Adipocyte (in vitro differentiated cells): ENCODE measurements around the gene LGR4.
A peak's percentile ranks its signal among the peaks of the same experiment; 100 is the strongest.

ENCODE experiments used
- DNase-seq: peaks from one replicate; pipeline ENCODE4 v3.0.0-alpha.2; 2015; ENCODE audit warnings: low read depth
- H3K27me3 ChIP-seq: replicated peaks from 2 replicates; pipeline ENCODE4 v1.7.0; 2013; ENCODE audit warnings: mild to moderate bottlenecking, low read length, moderate library complexity; ENCODE audit not compliant: control insufficient read depth, insufficient read depth
- H3K36me3 ChIP-seq: 2 replicates; pipeline ENCODE4 v1.7.0; 2013; ENCODE audit warnings: low read length, mild to moderate bottlenecking, moderate library complexity; ENCODE audit not compliant: control insufficient read depth, insufficient read depth, severe bottlenecking
- H3K4me1 ChIP-seq: 2 replicates; pipeline ENCODE4 v1.7.0; 2013; ENCODE audit warnings: mild to moderate bottlenecking, low read length, moderate library complexity; ENCODE audit not compliant: control insufficient read depth, insufficient read depth
- H3K4me3 ChIP-seq: 2 replicates; pipeline ENCODE4 v1.7.0; 2013; ENCODE audit warnings: mild to moderate bottlenecking, low read length, moderate library complexity
- H3K9ac ChIP-seq: 2 replicates; pipeline ENCODE4 v1.7.0; 2013; ENCODE audit warnings: mild to moderate bottlenecking, low read length, moderate library complexity
- H3K9me3 ChIP-seq: 2 replicates; pipeline ENCODE4 v1.7.0; 2013; ENCODE audit warnings: mild to moderate bottlenecking, low read length, moderate library complexity; ENCODE audit not compliant: control insufficient read depth

Gene LGR4

GRCh38 chr11:27505781-27506180, 33.2 kb upstream of the LGR4 start:
- H3K4me1 ChIP-seq = peaks cover 34% of the 10 kb centered on the region

GRCh38 chr11:27504205-27504604, 31.6 kb upstream of the LGR4 start:
- Histone ChIP-seq H3K4me3 (no peak overlapping the region), H3K36me3 (peaks cover 18% of the 10 kb centered on the region), H3K4me1 (peaks cover 26% of the 10 kb centered on the region), H3K27me3 (no peaks in the 10 kb centered on the region), H3K9me3 (no peaks in the 10 kb centered on the region), H3K9ac (no peak overlapping the region)
- DNase-seq = no peak

More at GRCh38 chr11:27505781-27506180, 33.2 kb upstream of the LGR4 start:
- no peak for DNase-seq
- Histone ChIP-seq H3K9ac (peak overlapping the region; percentile 100), H3K9me3 (no peaks in the 10 kb centered on the region), H3K27me3 (no peaks in the 10 kb centered on the region), H3K4me3 (peak overlapping the region; percentile 97), H3K36me3 (peaks cover 7% of the 10 kb centered on the region)

GRCh38 chr11:27501100-27501499, 28.5 kb upstream of the LGR4 start:
- H3K27me3 ChIP-seq = no peaks in the 10 kb centered on the region
- H3K4me1 ChIP-seq = peaks cover 35% of the 10 kb centered on the region
- no peaks in the 10 kb centered on the region for H3K9me3 ChIP-seq
- peaks cover 36% of the 10 kb centered on the region for H3K36me3 ChIP-seq
- no peak for DNase-seq
- H3K4me3 ChIP-seq = no peak overlapping the region
- H3K9ac ChIP-seq = no peak overlapping the region

GRCh38 chr11:27497911-27498310, 25.3 kb upstream of the LGR4 start:
- peaks cover 53% of the 10 kb centered on the region for H3K36me3 ChIP-seq

GRCh38 chr11:27497284-27497866, 24.8 kb upstream of the LGR4 start:
- H3K4me1 ChIP-seq = peaks cover 24% of the 10 kb centered on the region
- H3K27me3 ChIP-seq = no peaks in the 10 kb centered on the region
- H3K9ac ChIP-seq = no peak overlapping the region
- peak; percentile 71 for DNase-seq
- H3K4me3 ChIP-seq = no peak overlapping the region
- no peaks in the 10 kb centered on the region for H3K9me3 ChIP-seq
- peaks cover 56% of the 10 kb centered on the region for H3K36me3 ChIP-seq

More at GRCh38 chr11:27497911-27498310, 25.3 kb upstream of the LGR4 start:
- no peaks in the 10 kb centered on the region for H3K9me3 ChIP-seq
- DNase-seq = no peak
- H3K4me3 ChIP-seq = no peak overlapping the region
- H3K9ac ChIP-seq = no peak overlapping the region
- peaks cover 27% of the 10 kb centered on the region for H3K4me1 ChIP-seq
- H3K27me3 ChIP-seq = no peaks in the 10 kb centered on the region

- Histone ChIP-seq H3K4me3 (peak overlapping the region; percentile 14), H3K9ac (no peak overlapping the region), H3K36me3 (peaks cover 65% of the 10 kb centered on the region), H3K4me1 (peaks cover 23% of the 10 kb centered on the region), H3K9me3 (no peaks in the 10 kb centered on the region), H3K27me3 (no peaks in the 10 kb centered on the region)
- DNase-seq = peak; percentile 34
These were observed 23.9 kb upstream of the LGR4 start for GRCh38 chr11:27496461-27496860.

- no peak overlapping the region for H3K9ac ChIP-seq
- H3K4me1 ChIP-seq = peaks cover 23% of the 10 kb centered on the region
- no peaks in the 10 kb centered on the region for H3K9me3 ChIP-seq
- H3K27me3 ChIP-seq = no peaks in the 10 kb centered on the region
- peaks cover 64% of the 10 kb centered on the region for H3K36me3 ChIP-seq
- H3K4me3 ChIP-seq = no peak overlapping the region
- no peak for DNase-seq
These were observed 23.2 kb upstream of the LGR4 start for GRCh38 chr11:27495710-27496300.

GRCh38 chr11:27489092-27489491, 16.5 kb upstream of the LGR4 start:
- H3K9ac ChIP-seq = no peak overlapping the region
- no peak overlapping the region for H3K4me3 ChIP-seq
- peaks cover 34% of the 10 kb centered on the region for H3K36me3 ChIP-seq
- no peaks in the 10 kb centered on the region for H3K27me3 ChIP-seq
- no peak for DNase-seq
- no peaks in the 10 kb centered on the region for H3K4me1 ChIP-seq
- H3K9me3 ChIP-seq = no peaks in the 10 kb centered on the region

- Histone ChIP-seq H3K36me3 (peaks cover 25% of the 10 kb centered on the region), H3K9me3 (no peaks in the 10 kb centered on the region), H3K27me3 (no peaks in the 10 kb centered on the region), H3K4me3 (no peak overlapping the region), H3K9ac (no peak overlapping the region), H3K4me1 (no peaks in the 10 kb centered on the region)
- no peak for DNase-seq
These were observed 15.1 kb upstream of the LGR4 start for GRCh38 chr11:27487706-27488105.

GRCh38 chr11:27485930-27486773, 13.6 kb upstream of the LGR4 start:
- Histone ChIP-seq H3K27me3 (no peaks in the 10 kb centered on the region), H3K36me3 (peaks cover 11% of the 10 kb centered on the region), H3K9me3 (no peaks in the 10 kb centered on the region), H3K4me3 (no peak overlapping the region), H3K9ac (no peak overlapping the region), H3K4me1 (peaks cover 4% of the 10 kb centered on the region)
- peak; percentile 88 for DNase-seq

GRCh38 chr11:27482793-27483192, 10.2 kb upstream of the LGR4 start:
- Histone ChIP-seq H3K36me3 (no peaks in the 10 kb centered on the region), H3K9ac (no peak overlapping the region), H3K9me3 (no peaks in the 10 kb centered on the region), H3K4me3 (no peak overlapping the region), H3K4me1 (peaks cover 9% of the 10 kb centered on the region), H3K27me3 (no peaks in the 10 kb centered on the region)
- DNase-seq = no peak
